ENCODE data around the gene ADCY3. TPM values are rescaled to one million over a fixed set of nuclear protein-coding genes. Genes with fewer than 3 reads are reported as not detected.

ADCY3 gene
- total RNA-seq, 1 experiment from 2014 or later = 50.3 TPM

GRCh38 chr2:24785671-24786321 is 134.2 kb downstream of the ADCY3 start:
- ChIA-PET POLR2A (no interaction called here), CTCF (interaction anchor here (0.6 kb wide), 1 partner anchor 273 kb away, joined by 3 read pairs; no protein-coding TSS in a partner anchor)
- Mint-ChIP-seq H3K27ac (ENCODE audit: low read depth, unreplicated experiment) (no peak overlapping the region), H3K9me3 (ENCODE audit: unreplicated experiment) (peaks cover 5% of the 10 kb centered on the region), H3K36me3 (ENCODE audit: insufficient read depth, unreplicated experiment) (peaks cover 10% of the 10 kb centered on the region), H3K27me3 (ENCODE audit: insufficient read depth, unreplicated experiment) (peaks cover 5% of the 10 kb centered on the region), H3K4me1 (ENCODE audit: insufficient read depth, unreplicated experiment) (no peaks in the 10 kb centered on the region), H3K4me3 (ENCODE audit: unreplicated experiment) (no peak overlapping the region)
- no peak for DNase-seq (ENCODE audit: unreplicated experiment)
- intact Hi-C loops (cut with micrococcal nuclease) = no loop called here
- BruUV-seq (replicated peaks) = no TSS peak
- no peak for TF ChIP-seq CTCF (IDR thresholded peaks at IDR 0.05; ENCODE audit: unreplicated experiment)

GRCh38 chr2:24783641-24784040 is 136.4 kb downstream of the ADCY3 start:
- no peak overlapping the region for H3K27ac Mint-ChIP-seq (ENCODE audit: low read depth, unreplicated experiment)
- CTCF ChIA-PET = interaction anchor here (1.2 to 1.8 kb wide), 2 partner anchors 9 to 15 kb away, joined by 3 to 10 read pairs; partner anchors contain the start of genes CENPO and PTRHD1
- H3K36me3 Mint-ChIP-seq (ENCODE audit: insufficient read depth, unreplicated experiment) = no peaks in the 10 kb centered on the region
- peaks cover 11% of the 10 kb centered on the region for H3K9me3 Mint-ChIP-seq (ENCODE audit: unreplicated experiment)
- TF ChIP-seq CTCF (IDR thresholded peaks at IDR 0.05; ENCODE audit: unreplicated experiment) = no peak
- intact Hi-C loops (cut with micrococcal nuclease) = no loop called here
- H3K27me3 Mint-ChIP-seq (ENCODE audit: insufficient read depth, unreplicated experiment) = peaks cover 10% of the 10 kb centered on the region
- POLR2A ChIA-PET = interaction anchor here (0.6 kb wide), 1 partner anchor 507 kb away, joined by 4 read pairs; no protein-coding TSS in a partner anchor
- H3K4me1 Mint-ChIP-seq (ENCODE audit: insufficient read depth, unreplicated experiment) = no peaks in the 10 kb centered on the region
- DNase-seq (ENCODE audit: unreplicated experiment) = no peak
- H3K4me3 Mint-ChIP-seq (ENCODE audit: unreplicated experiment) = no peak overlapping the region
- BruUV-seq (replicated peaks) = no TSS peak

GRCh38 chr2:24779116-24779515 is 140.9 kb downstream of the ADCY3 start:
- H3K27me3 Mint-ChIP-seq (ENCODE audit: insufficient read depth, unreplicated experiment) = peaks cover 10% of the 10 kb centered on the region
- H3K4me1 Mint-ChIP-seq (ENCODE audit: insufficient read depth, unreplicated experiment) = no peaks in the 10 kb centered on the region
- no peak for TF ChIP-seq CTCF (IDR thresholded peaks at IDR 0.05; ENCODE audit: unreplicated experiment)
- H3K27ac Mint-ChIP-seq (ENCODE audit: low read depth, unreplicated experiment) = no peak overlapping the region
- ChIA-PET POLR2A (interaction anchor here (0.7 to 1.4 kb wide), 3 partner anchors 9 to 1654 kb away, joined by 3 to 6 read pairs (median 3); no protein-coding TSS in a partner anchor), CTCF (interaction anchor here (0.6 to 3.1 kb wide), 5 partner anchors 12 to 615 kb away, joined by 3 to 15 read pairs (median 3); partner anchors contain the start of genes CENPO and PTRHD1)
- H3K36me3 Mint-ChIP-seq (ENCODE audit: insufficient read depth, unreplicated experiment) = no peaks in the 10 kb centered on the region
- BruUV-seq (replicated peaks) = no TSS peak
- H3K9me3 Mint-ChIP-seq (ENCODE audit: unreplicated experiment) = peaks cover 11% of the 10 kb centered on the region
- DNase-seq (ENCODE audit: unreplicated experiment) = no peak
- H3K4me3 Mint-ChIP-seq (ENCODE audit: unreplicated experiment) = no peak overlapping the region
- intact Hi-C loops (cut with micrococcal nuclease) = no loop called here

- Mint-ChIP-seq H3K9me3 (ENCODE audit: unreplicated experiment) (no peaks in the 10 kb centered on the region), H3K36me3 (ENCODE audit: insufficient read depth, unreplicated experiment) (peaks cover 15% of the 10 kb centered on the region), H3K27me3 (ENCODE audit: insufficient read depth, unreplicated experiment) (no peaks in the 10 kb centered on the region), H3K4me1 (ENCODE audit: insufficient read depth, unreplicated experiment) (no peaks in the 10 kb centered on the region), H3K4me3 (ENCODE audit: unreplicated experiment) (no peak overlapping the region), H3K27ac (ENCODE audit: low read depth, unreplicated experiment) (no peak overlapping the region)
- ChIA-PET POLR2A (no interaction called here), CTCF (interaction anchor here (0.5 to 0.6 kb wide), 2 partner anchors 18 to 470 kb away, joined by 3 read pairs; no protein-coding TSS in a partner anchor)
- no peak for TF ChIP-seq CTCF (IDR thresholded peaks at IDR 0.05; ENCODE audit: unreplicated experiment)
- no TSS peak for BruUV-seq (replicated peaks)
- DNase-seq (ENCODE audit: unreplicated experiment) = no peak
- intact Hi-C loops (cut with micrococcal nuclease) = no loop called here
Observed at GRCh38 chr2:24774373-24774772, 145.7 kb downstream of the ADCY3 start.
